SU-DHL-6 (cell line): ENCODE results near the gene NOVA2.

Source experiments
- H2AFZ ChIP-seq: fragments of 200-600 bp; sonication (generic); 2 replicates; pipeline ENCODE4 v1.6.1; 2014; ENCODE audit warnings: low read depth, mild to moderate bottlenecking, moderate library complexity, mixed read lengths, antibody characterized with exemption, low read length; ENCODE audit not compliant: severe bottlenecking
- H3F3A ChIP-seq: fragments of 200-600 bp; shearing (Covaris generic); 2 replicates; pipeline ENCODE4 v1.6.0; 2016; ENCODE audit warnings: antibody characterized with exemption, mild to moderate bottlenecking; ENCODE audit not compliant: insufficient read depth
- H3K27ac ChIP-seq: fragments of 200-600 bp; sonication (generic); 2 replicates; pipeline ENCODE4 v1.5.1; 2016; ENCODE audit warnings: low read depth, mild to moderate bottlenecking, low read length, moderate library complexity, mixed read lengths
- H3K27me3 ChIP-seq: fragments of 200-600 bp; sonication (generic), shearing (Covaris generic); 2 replicates; pipeline ENCODE4 v1.6.0; 2014; ENCODE audit warnings: mild to moderate bottlenecking, low read length
- H3K36me3 ChIP-seq: fragments of 200-600 bp; sonication (generic); 2 replicates; pipeline ENCODE4 v1.6.1; 2014; ENCODE audit warnings: mild to moderate bottlenecking, low read length, mixed read lengths
- H3K4me2 ChIP-seq: fragments of 300-600, 200-600 bp; shearing (Covaris generic), sonication (generic); 2 replicates; pipeline ENCODE4 v1.6.0; 2014; ENCODE audit warnings: low read length, low read depth, mild to moderate bottlenecking; ENCODE audit not compliant: poor library complexity, severe bottlenecking
- H3K4me3 ChIP-seq: fragments of 200-600 bp; sonication (generic); 2 replicates; pipeline ENCODE4 v1.5.1; 2014; ENCODE audit warnings: antibody characterized with exemption, low read length, mild to moderate bottlenecking, mixed read lengths; ENCODE audit not compliant: insufficient read depth, poor library complexity, severe bottlenecking
- H3K79me2 ChIP-seq: fragments of 200-600 bp; sonication (generic); 2 replicates; pipeline ENCODE4 v1.6.1; 2014; ENCODE audit warnings: mild to moderate bottlenecking, low read length, moderate library complexity; ENCODE audit not compliant: insufficient read depth
- H3K9ac ChIP-seq: fragments of 200-600 bp; sonication (generic); 2 replicates; pipeline ENCODE4 v1.7.0; 2014; ENCODE audit warnings: mild to moderate bottlenecking, low read length
- H3K9me2 ChIP-seq: fragments of 200-600 bp; sonication (generic); replicated peaks from 2 replicates; pipeline ENCODE4 v1.6.1; 2014; ENCODE audit warnings: low read length; ENCODE audit not compliant: insufficient read depth
- H3K9me3 ChIP-seq: fragments of 200-600 bp; sonication (generic); 2 replicates; pipeline ENCODE4 v1.6.1; 2014; ENCODE audit warnings: low read length, mixed read lengths; ENCODE audit not compliant: insufficient read depth
- H4K20me1 ChIP-seq: fragments of 200-600 bp; sonication (generic); 2 replicates; pipeline ENCODE4 v1.6.1; 2014; ENCODE audit warnings: low read depth, mild to moderate bottlenecking, antibody characterized with exemption, low read length, moderate library complexity, mixed read lengths
- EZH2phosphoT487 ChIP-seq: fragments of 200-600 bp; sonication (generic), shearing (Covaris generic); conservative IDR thresholded peaks from 2 replicates; pipeline ENCODE4 v1.6.1; 2018; ENCODE audit warnings: mild to moderate bottlenecking, antibody characterized with exemption, low read length, moderate library complexity, mixed read lengths
- TF ChIP-seq, protein P1 (sequence below): fragments of 200-600 bp; sonication (generic); IDR thresholded peaks from one replicate; pipeline ENCODE4 v1.5.1; 2017; ENCODE audit warnings: antibody characterized with exemption, mild to moderate bottlenecking, low read length, moderate library complexity; ENCODE audit not compliant: insufficient read depth, poor library complexity, severe bottlenecking

The NOVA2 gene

DNA sequence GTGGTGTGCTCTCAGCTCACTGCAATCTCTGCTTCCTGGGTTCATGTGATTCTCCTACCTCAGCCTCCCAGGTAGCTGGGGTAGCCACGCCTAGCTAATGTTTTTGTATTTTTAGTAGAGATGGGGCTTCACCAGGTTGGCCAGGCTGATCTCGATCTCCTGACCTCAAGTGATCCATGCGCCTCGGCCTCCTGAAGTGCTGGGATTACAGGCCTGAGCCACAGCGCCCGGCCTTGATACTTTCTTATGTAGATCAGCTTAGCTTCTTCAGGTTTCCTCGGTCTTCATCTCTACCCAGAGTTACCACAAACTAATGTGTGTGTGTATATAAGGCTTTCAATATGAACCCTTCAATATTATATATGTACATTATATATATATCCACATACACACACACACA is 11.7 kb upstream of the NOVA2 start:
- Histone ChIP-seq H2AFZ (no peak overlapping the region), H3K27ac (no peak overlapping the region), H3K4me3 (no peak overlapping the region), H3K9me3 (no peaks in the 10 kb centered on the region), H4K20me1 (no peaks in the 10 kb centered on the region), H3K4me2 (no peak overlapping the region), H3F3A (no peaks in the 10 kb centered on the region), H3K36me3 (no peaks in the 10 kb centered on the region), H3K79me2 (no peaks in the 10 kb centered on the region), H3K9ac (no peak overlapping the region), H3K27me3 (no peaks in the 10 kb centered on the region), H3K9me2 (no peaks in the 10 kb centered on the region)
- TF ChIP-seq EZH2phosphoT487 = no peak
- TF ChIP-seq, protein P1, sequence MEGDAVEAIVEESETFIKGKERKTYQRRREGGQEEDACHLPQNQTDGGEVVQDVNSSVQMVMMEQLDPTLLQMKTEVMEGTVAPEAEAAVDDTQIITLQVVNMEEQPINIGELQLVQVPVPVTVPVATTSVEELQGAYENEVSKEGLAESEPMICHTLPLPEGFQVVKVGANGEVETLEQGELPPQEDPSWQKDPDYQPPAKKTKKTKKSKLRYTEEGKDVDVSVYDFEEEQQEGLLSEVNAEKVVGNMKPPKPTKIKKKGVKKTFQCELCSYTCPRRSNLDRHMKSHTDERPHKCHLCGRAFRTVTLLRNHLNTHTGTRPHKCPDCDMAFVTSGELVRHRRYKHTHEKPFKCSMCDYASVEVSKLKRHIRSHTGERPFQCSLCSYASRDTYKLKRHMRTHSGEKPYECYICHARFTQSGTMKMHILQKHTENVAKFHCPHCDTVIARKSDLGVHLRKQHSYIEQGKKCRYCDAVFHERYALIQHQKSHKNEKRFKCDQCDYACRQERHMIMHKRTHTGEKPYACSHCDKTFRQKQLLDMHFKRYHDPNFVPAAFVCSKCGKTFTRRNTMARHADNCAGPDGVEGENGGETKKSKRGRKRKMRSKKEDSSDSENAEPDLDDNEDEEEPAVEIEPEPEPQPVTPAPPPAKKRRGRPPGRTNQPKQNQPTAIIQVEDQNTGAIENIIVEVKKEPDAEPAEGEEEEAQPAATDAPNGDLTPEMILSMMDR = no peak

- H3K9me2 ChIP-seq = no peaks in the 10 kb centered on the region
- H2AFZ ChIP-seq = no peak overlapping the region
- no peaks in the 10 kb centered on the region for H3F3A ChIP-seq
- H3K36me3 ChIP-seq = no peaks in the 10 kb centered on the region
- no peaks in the 10 kb centered on the region for H3K79me2 ChIP-seq
- H4K20me1 ChIP-seq = no peaks in the 10 kb centered on the region
- H3K9ac ChIP-seq = no peak overlapping the region
- no peak overlapping the region for H3K4me2 ChIP-seq
- no peaks in the 10 kb centered on the region for H3K9me3 ChIP-seq
- TF ChIP-seq EZH2phosphoT487 = no peak
- TF ChIP-seq, protein P1 = no peak
- H3K4me3 ChIP-seq = no peak overlapping the region
- no peaks in the 10 kb centered on the region for H3K27me3 ChIP-seq
- no peak overlapping the region for H3K27ac ChIP-seq
These were observed 7.7 kb upstream of the NOVA2 start for GRCh38 chr19:45981350-45981749.

- no peak for TF ChIP-seq EZH2phosphoT487
- TF ChIP-seq, protein P1 = no peak
These were observed 4.5 kb upstream of the NOVA2 start for GRCh38 chr19:45978156-45978555.

DNA sequence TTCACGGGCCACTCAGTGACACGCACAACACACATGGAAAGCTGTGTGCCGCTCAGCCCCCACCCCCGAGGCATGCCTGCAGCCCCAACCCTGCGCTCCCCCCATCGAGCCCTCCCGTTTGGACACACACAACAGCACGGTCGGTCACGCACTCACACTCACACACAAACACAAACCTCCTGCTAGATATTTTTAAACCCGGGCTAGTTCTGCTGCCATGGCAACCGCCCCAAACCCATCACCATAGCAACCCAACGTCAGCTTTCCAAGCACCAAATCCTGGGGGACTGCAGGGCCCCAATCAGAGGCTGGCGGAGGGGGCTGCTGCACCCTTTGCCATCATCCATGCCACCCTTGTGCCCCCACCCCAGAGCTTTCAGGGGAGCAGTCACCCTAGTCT is 2.5 kb upstream of the NOVA2 start:
- no peak overlapping the region for H2AFZ ChIP-seq
- H3K9me2 ChIP-seq = no peaks in the 10 kb centered on the region
- no peak overlapping the region for H3K27ac ChIP-seq
- no peaks in the 10 kb centered on the region for H3K27me3 ChIP-seq
- H3K9me3 ChIP-seq = no peaks in the 10 kb centered on the region
- no peaks in the 10 kb centered on the region for H3K36me3 ChIP-seq
- no peaks in the 10 kb centered on the region for H3K79me2 ChIP-seq
- no peak overlapping the region for H3K9ac ChIP-seq
- no peaks in the 10 kb centered on the region for H4K20me1 ChIP-seq
- no peak overlapping the region for H3K4me2 ChIP-seq
- no peaks in the 10 kb centered on the region for H3F3A ChIP-seq
- TF ChIP-seq EZH2phosphoT487 = no peak
- TF ChIP-seq, protein P1 = no peak
- H3K4me3 ChIP-seq = no peak overlapping the region

More at GRCh38 chr19:45978156-45978555, 4.5 kb upstream of the NOVA2 start:
- Histone ChIP-seq H3K36me3 (no peaks in the 10 kb centered on the region), H4K20me1 (no peaks in the 10 kb centered on the region), H3K9me2 (no peaks in the 10 kb centered on the region), H3F3A (no peaks in the 10 kb centered on the region), H3K4me3 (no peak overlapping the region), H2AFZ (no peak overlapping the region), H3K27me3 (no peaks in the 10 kb centered on the region), H3K79me2 (no peaks in the 10 kb centered on the region), H3K9me3 (no peaks in the 10 kb centered on the region), H3K9ac (no peak overlapping the region), H3K27ac (no peak overlapping the region), H3K4me2 (no peak overlapping the region)
